IMR-90 (cell line): ENCODE data around the gene BET1L. TPM values are rescaled to one million over a fixed set of nuclear protein-coding genes. Genes with fewer than 3 reads are reported as not detected.
A peak's percentile ranks its signal among the peaks of the same experiment; 100 is the strongest.

Experiments
- ATAC-seq: fragments of 200-7000 bp; cut with Tn5 transposase; 2 replicates; pipeline ENCODE4 v1.9.1; 2020; ENCODE audit warnings: low read depth, mild to moderate bottlenecking, moderate library complexity
- BruUV-seq: library from RNA; stranded (reverse); fragments of 400-500 nt; replicated peaks from 2 replicates; lab custom pipeline; 2021; lab: Mats Ljungman, UMichigan
- CTCF ChIA-PET: fragments of 300-600 bp; formaldehyde crosslinking; extraction: SDS; loops from one replicate; lab custom pipeline; 2021; ENCODE audit warnings: antibody characterized with exemption; lab: Yijun Ruan, JAX
- POLR2A ChIA-PET: fragments of 300-600 bp; sonication (Branson Sonifier 250); formaldehyde crosslinking; loops from one replicate; lab custom pipeline; 2022; ENCODE audit warnings: antibody characterized with exemption; ENCODE audit not compliant: unreplicated experiment; lab: Charles Lee
- DNase-seq: peaks from one replicate; pipeline ENCODE4 v3.0.0; 2013
- H2AFZ ChIP-seq: replicated peaks from 2 replicates; pipeline ENCODE3; 2013; ENCODE audit warnings: low read length, mild to moderate bottlenecking; ENCODE audit not compliant: poor library complexity
- H2AK5ac ChIP-seq: 2 replicates; pipeline ENCODE4 v1.6.1; 2013; ENCODE audit warnings: low read depth, low read length, inconsistent platforms
- H2AK9ac ChIP-seq: replicated peaks from 2 replicates; pipeline ENCODE3; 2013; ENCODE audit warnings: mild to moderate bottlenecking, low read depth, low read length, moderate library complexity; ENCODE audit not compliant: poor library complexity
- H2BK120ac ChIP-seq: 2 replicates; pipeline ENCODE4 v1.6.1; 2013; ENCODE audit warnings: low read depth, low read length, inconsistent platforms
- H2BK15ac ChIP-seq: 3 replicates; pipeline ENCODE4 v1.6.1; 2013; ENCODE audit warnings: low read depth, low read length, inconsistent platforms
- H2BK20ac ChIP-seq: 2 replicates; pipeline ENCODE4 v1.6.1; 2013; ENCODE audit warnings: low read depth, mild to moderate bottlenecking, inconsistent platforms, low read length, moderate library complexity
- H2BK5ac ChIP-seq: 2 replicates; pipeline ENCODE4 v1.6.1; 2013; ENCODE audit warnings: mild to moderate bottlenecking, low read depth, low read length, inconsistent platforms; ENCODE audit not compliant: poor library complexity, severe bottlenecking
- H3K14ac ChIP-seq: replicated peaks from 2 replicates; pipeline ENCODE4 v1.6.1; 2013; ENCODE audit warnings: low read depth, low read length, inconsistent platforms
- H3K18ac ChIP-seq: 2 replicates; pipeline ENCODE4 v1.6.1; 2013; ENCODE audit warnings: low read depth, low read length, control low read depth
- H3K23ac ChIP-seq: 2 replicates; pipeline ENCODE4 v1.6.1; 2013; ENCODE audit warnings: low read depth, low read length, inconsistent platforms
- H3K27ac ChIP-seq: 2 replicates; pipeline ENCODE4 v1.5.1; 2013; ENCODE audit warnings: mild to moderate bottlenecking, control low read depth, low read length; ENCODE audit not compliant: insufficient read depth
- H3K27me3 ChIP-seq: 2 replicates; pipeline ENCODE4 v1.6.1; 2013; ENCODE audit warnings: low read length; ENCODE audit not compliant: control insufficient read depth, insufficient read depth
- H3K36me3 ChIP-seq: 2 replicates; pipeline ENCODE4 v1.6.1; 2013; ENCODE audit warnings: low read length, mixed read lengths; ENCODE audit not compliant: control insufficient read depth, insufficient read depth
- H3K4ac ChIP-seq: 2 replicates; pipeline ENCODE4 v1.6.1; 2013; ENCODE audit warnings: low read depth, low read length, inconsistent platforms
- H3K4me1 ChIP-seq: 2 replicates; pipeline ENCODE4 v1.6.1; 2013; ENCODE audit warnings: low read length, mixed read lengths; ENCODE audit not compliant: control insufficient read depth, insufficient read depth
- H3K4me2 ChIP-seq: 2 replicates; pipeline ENCODE4 v1.6.1; 2013; ENCODE audit warnings: low read depth, mild to moderate bottlenecking, control low read depth, low read length, moderate library complexity
- H3K4me3 ChIP-seq: 2 replicates; pipeline ENCODE4 v1.5.1; 2013; ENCODE audit warnings: low read depth, mild to moderate bottlenecking, control low read depth, low read length, moderate library complexity; ENCODE audit not compliant: insufficient read depth
- H3K56ac ChIP-seq: 2 replicates; pipeline ENCODE4 v1.6.1; 2013; ENCODE audit warnings: low read length, inconsistent platforms; ENCODE audit not compliant: insufficient read depth; ENCODE audit errors: extremely low read depth
- H3K79me1 ChIP-seq, 2 experiments: 2 replicates each; pipeline ENCODE4 v1.6.1; 2013; ENCODE audit warnings: low read length in 2 of 2, inconsistent platforms in 1 of 2, low read depth in 1 of 2
- H3K9ac ChIP-seq: 2 replicates; pipeline ENCODE4 v1.6.1; 2013; ENCODE audit warnings: low read depth, low read length, control low read depth
- H3K9me1 ChIP-seq: 2 replicates; pipeline ENCODE4 v1.6.1; 2013; ENCODE audit warnings: low read length, inconsistent platforms; ENCODE audit not compliant: insufficient read depth
- H3K9me3 ChIP-seq: 2 replicates; pipeline ENCODE4 v1.6.1; 2013; ENCODE audit warnings: low read length; ENCODE audit not compliant: control insufficient read depth, insufficient read depth
- H4K20me1 ChIP-seq: 2 replicates; pipeline ENCODE4 v1.6.1; 2013; ENCODE audit warnings: low read length, inconsistent platforms; ENCODE audit not compliant: insufficient read depth
- H4K5ac ChIP-seq: 2 replicates; pipeline ENCODE4 v1.6.1; 2013; ENCODE audit warnings: mild to moderate bottlenecking, low read depth, low read length, control low read depth
- H4K8ac ChIP-seq, 2 experiments: 2 replicates each; pipeline ENCODE4 v1.6.1; 2013; ENCODE audit warnings: low read depth in 2 of 2, low read length in 2 of 2, control low read depth in 1 of 2, inconsistent platforms in 1 of 2
- H4K91ac ChIP-seq: 2 replicates; pipeline ENCODE4 v1.6.1; 2013; ENCODE audit warnings: low read depth, low read length, inconsistent platforms; ENCODE audit not compliant: insufficient read depth
- CEBPB ChIP-seq: IDR thresholded peaks from 2 replicates; pipeline ENCODE4 v1.6.1; 2012; ENCODE audit warnings: low read depth, low read length, improper control_type of control experiment
- CTCF ChIP-seq: conservative IDR thresholded peaks from 2 replicates; pipeline ENCODE4 v1.5.1; 2012; ENCODE audit warnings: mild to moderate bottlenecking, low read depth, low read length, improper control_type of control experiment
- WGBS, 2 experiments: methylation state at CpG; one replicate each; pipeline versions ENCODE4 v1.1.5 to v1.1.7; 2013; ENCODE audit warnings: missing lambda C conversion rate in 2 of 2; ENCODE audit not compliant: insufficient read length in 1 of 2; ENCODE audit errors: extremely low coverage in 2 of 2; 5-methylcytosine and 5-hydroxymethylcytosine counted together
- dilution Hi-C: fragments of 300-500 bp; cut with HindIII; formaldehyde crosslinking; loops from one replicate; pipeline ENCODE4 v1.14.3; 2018; ENCODE audit warnings: low sequenced_read_pairs; ENCODE audit not compliant: unreplicated experiment
- in situ Hi-C: fragments of 300-500 bp; cut with MboI; formaldehyde crosslinking; loops from 3 replicates; pipeline ENCODE4 v1.14.3; 2019; ENCODE audit warnings: low sequenced_read_pairs, inconsistent platforms, mixed read lengths
- intact Hi-C: fragments of 100-400 bp; cut with micrococcal nuclease; formaldehyde crosslinking; loops from 2 replicates; pipeline ENCODE4 v1.10.0; 2022
- polyA plus RNA-seq, 3 experiments: library from polyadenylated mRNA; depleted of rRNA; stranded (reverse); fragments of >200 nt; gene quantifications; 2 replicates each; pipeline ENCODE4 v1.2.3, GENCODE V29; 2012; ENCODE audit warnings: low replicate concordance in 1 of 3
- total RNA-seq: library from RNA; depleted of rRNA; stranded (reverse); fragments of >200 nt; gene quantifications from 2 replicates; pipeline ENCODE4 v1.2.3, GENCODE V29; 2012

The BET1L gene
- total and polyA plus RNA-seq, 2 of the 4 experiments (the other 2 are of a cell fraction) = 10.8 to 90.7 TPM

GRCh38 chr11:255176-255575 is 48.0 kb upstream of the BET1L start:
- no peak overlapping the region for H3K56ac ChIP-seq
- ChIA-PET CTCF (no interaction called here), POLR2A (no interaction called here)
- TF ChIP-seq CEBPB (peak; percentile 53; the same call in 1 of the 2 replicates), CTCF (no peak)
- H2BK20ac ChIP-seq = no peak overlapping the region
- H3K79me1 ChIP-seq = peaks cover 0 to 4% of the 10 kb centered on the region in 2 experiments; a peak in 1 of 4 replicates
- peaks cover 8% of the 10 kb centered on the region for H3K27me3 ChIP-seq
- no peak overlapping the region for H3K18ac ChIP-seq
- no TSS peak for BruUV-seq
- H3K36me3 ChIP-seq = peaks cover 27% of the 10 kb centered on the region
- H3K23ac ChIP-seq = no peak overlapping the region
- WGBS, 2 experiments = no CpG with 5 or more reads among the region's 3 CpGs
- H2AFZ ChIP-seq = no peak overlapping the region
- peak; percentile 12 for DNase-seq
- no peak overlapping the region for H3K27ac ChIP-seq
- H4K5ac ChIP-seq = no peak overlapping the region
- no peaks in the 10 kb centered on the region for H3K9me1 ChIP-seq
- H2AK5ac ChIP-seq = no peak overlapping the region
- H3K9me3 ChIP-seq = no peaks in the 10 kb centered on the region
- no peak overlapping the region for H3K9ac ChIP-seq
- intact Hi-C loops (no loop called here), dilution Hi-C loops (no loop called here), in situ Hi-C loops (no loop called here)
- no peaks in the 10 kb centered on the region; the same call in 1 of the 2 replicates for H4K20me1 ChIP-seq
- no peak overlapping the region for H3K4ac ChIP-seq
- H3K4me3 ChIP-seq = no peak overlapping the region
- H3K4me2 ChIP-seq = no peak overlapping the region
- H2BK5ac ChIP-seq = no peak overlapping the region
- no peak for ATAC-seq
- H2BK120ac ChIP-seq = no peak overlapping the region
- H3K4me1 ChIP-seq = no peaks in the 10 kb centered on the region
- H2AK9ac ChIP-seq = no peak overlapping the region
- no peak overlapping the region for H4K91ac ChIP-seq
- no peak overlapping the region for H4K8ac ChIP-seq
- H2BK15ac ChIP-seq = no peak overlapping the region
- H3K14ac ChIP-seq = no peak overlapping the region
